Measurements from ENCODE around the gene TUSC2.
"Not testable (repeated sequence)": the region's sequence is repeated elsewhere in the genome, so short reads cannot be mapped to it uniquely, and the experiment has no call there.

Gene TUSC2

GRCh38 chr3:50316657-50317242, 11.3 kb downstream of the TUSC2 start:
- DNase-seq, result peak; percentile 37

GRCh38 chr3:50314816-50315215, 13.2 kb downstream of the TUSC2 start:
- DNase-seq, result no peak

DNA sequence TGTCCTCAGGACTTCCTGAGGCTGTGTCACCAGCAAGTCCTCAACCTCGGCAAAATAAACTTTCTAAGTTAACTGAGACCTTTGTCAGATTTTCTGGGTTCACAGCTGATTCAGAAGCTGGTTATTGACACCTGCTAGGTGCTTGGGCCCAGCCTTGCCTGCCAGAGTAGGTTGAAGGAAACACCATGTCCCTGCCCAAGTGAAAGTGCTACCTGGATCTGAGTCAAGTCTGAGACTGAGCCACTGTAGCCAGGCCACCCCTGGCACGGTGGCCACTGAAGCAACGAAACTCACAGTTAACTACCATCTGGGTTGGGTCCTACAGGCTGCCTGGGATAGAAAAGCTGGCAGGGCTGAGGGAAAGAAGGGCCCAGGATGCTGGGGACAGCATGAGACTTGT, 13.7 kb downstream of the TUSC2 start:
- DNase-seq, result no peak

- not testable (repeated sequence) for DNase-seq
Observed at GRCh38 chr3:50312041-50312440, 16.0 kb downstream of the TUSC2 start.

DNA sequence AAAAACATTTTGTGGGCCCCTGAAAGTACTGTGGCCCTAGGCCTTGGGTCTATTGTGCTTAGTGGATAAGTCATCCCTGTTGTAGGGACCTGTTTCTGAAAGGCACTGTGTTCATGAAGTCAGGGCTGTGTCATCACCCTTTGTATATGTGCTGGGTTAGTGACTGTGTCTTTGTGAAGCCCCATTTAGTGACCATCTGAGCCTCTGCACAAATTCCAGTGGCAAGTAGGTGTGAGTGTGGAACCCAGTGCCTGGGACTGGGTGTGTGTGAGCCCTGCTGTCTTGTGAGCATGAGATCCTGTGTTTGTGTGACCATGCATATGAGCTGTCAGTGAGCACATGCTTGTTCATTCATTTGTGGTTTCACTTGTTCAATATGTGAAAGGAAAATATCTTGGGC, 23.4 kb downstream of the TUSC2 start:
- no peak for DNase-seq

DNA sequence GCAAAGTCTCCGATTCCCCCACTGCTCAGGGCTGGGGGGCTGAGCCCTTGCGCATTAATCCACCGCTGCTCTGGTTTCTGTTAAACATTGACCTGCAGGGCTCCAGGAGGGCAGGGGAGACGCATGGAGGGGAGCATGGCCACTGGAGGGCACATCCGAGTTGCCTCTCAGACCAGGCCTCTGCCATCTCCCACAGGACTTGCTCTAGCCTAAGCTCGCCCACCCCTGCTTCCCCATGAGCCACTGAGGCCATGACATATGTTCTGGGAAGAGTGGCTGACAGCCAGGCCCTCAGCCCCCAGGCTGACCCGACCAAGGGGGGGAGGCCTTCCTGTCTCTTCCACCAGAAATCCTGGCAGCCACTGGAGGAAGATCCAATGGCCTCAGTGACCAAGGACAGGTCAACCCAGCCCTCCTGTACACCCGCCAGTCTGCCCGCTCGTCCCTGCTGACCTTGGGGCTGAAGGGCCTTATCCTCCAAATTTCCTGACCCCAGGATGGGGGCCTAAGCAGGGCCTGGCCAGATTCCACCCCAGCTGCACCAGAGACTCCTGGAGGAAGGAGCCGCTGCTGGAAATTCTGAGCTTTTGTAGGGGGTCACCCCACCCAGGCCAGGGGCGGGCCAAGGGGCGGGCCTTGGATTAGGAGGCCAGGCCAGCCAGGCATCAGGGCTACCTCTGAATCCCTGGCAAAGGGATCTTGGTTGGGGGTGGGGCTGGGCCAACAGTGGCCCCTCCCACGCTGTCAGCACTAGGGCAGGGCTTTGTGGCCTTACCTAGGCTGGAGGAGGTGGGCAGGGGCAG, 24.8 kb downstream of the TUSC2 start, which contains the start of gene HYAL1:
Gene HYAL1 (minus strand): TSS at position 562 of the 803 bp plus-strand sequence. CDS start 618 bp downstream, outside the sequence.
- DNase-seq, result no peak

GRCh38 chr3:50302095-50303012, 25.7 kb downstream of the TUSC2 start:
- no peak for DNase-seq

- DNase-seq, result no peak
Observed at GRCh38 chr3:50300681-50301254, 27.3 kb downstream of the TUSC2 start.

- DNase-seq, result no peak
Observed at GRCh38 chr3:50299929-50300680, 27.9 kb downstream of the TUSC2 start.

DNA sequence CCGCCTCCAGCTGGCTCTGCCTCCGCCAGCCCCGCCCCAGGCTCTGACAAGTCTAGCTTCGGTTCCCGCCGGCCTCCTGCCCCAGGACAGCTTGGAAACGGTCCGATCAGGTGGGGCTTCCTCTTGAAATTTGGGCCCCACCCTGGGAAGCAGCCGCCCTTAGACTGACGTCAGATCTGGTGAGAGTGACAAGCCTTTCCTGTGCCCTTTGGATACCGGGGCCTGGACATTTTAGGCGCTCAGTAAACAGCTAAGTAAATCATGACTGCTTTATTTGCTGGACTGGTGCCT, 28.4 kb downstream of the TUSC2 start:
- no peak for DNase-seq

DNA sequence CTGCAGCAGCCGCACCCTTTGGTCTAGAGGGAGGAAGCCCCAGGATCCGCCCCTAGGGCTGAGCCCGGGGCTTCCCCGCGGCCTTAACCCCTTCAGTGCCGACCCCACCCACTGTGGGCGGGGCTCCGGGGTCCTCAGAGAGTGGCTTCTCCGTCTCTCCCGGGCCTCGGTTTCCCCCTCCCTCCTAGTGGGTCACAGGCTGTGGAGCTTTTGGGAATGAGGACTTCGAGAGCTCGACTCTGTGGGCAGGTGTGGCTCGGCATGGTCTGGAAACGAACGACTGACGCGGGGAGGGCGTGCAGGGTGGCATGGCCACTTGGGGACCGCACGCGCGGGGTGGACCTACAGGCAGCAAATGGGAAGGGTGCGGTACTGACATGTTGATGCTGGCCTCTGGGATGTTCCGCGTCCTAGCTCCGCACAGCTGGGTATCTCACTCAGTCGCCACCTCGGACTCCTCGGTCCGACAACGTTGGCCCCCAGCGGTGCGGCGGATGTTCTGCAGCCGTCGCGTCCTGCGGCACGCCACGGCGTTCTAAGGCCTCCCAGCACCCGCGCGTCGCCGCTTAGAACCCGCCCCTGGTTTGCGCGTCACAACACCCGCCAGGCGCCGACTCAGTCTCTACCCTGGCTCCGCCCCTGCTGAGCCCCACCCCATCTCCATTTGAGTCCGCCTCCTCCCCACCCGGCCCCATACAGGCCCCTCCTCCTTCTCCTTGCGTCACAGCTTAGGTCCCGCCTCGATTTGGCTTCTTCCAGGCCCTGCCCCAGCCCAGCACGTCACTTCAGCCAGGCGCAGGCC, 29.0 kb downstream of the TUSC2 start, which contains the start of the genes HYAL3 and NAA80:
Gene HYAL3 (minus strand): TSS at position 570 of the 802 bp plus-strand sequence. CDS start 3,803 bp downstream, outside the sequence.
Gene NAA80 (minus strand): TSS at position 570 of the 802 bp plus-strand sequence. CDS start 1,942 bp downstream, outside the sequence.
- DNase-seq, result peak; percentile 98

DNA sequence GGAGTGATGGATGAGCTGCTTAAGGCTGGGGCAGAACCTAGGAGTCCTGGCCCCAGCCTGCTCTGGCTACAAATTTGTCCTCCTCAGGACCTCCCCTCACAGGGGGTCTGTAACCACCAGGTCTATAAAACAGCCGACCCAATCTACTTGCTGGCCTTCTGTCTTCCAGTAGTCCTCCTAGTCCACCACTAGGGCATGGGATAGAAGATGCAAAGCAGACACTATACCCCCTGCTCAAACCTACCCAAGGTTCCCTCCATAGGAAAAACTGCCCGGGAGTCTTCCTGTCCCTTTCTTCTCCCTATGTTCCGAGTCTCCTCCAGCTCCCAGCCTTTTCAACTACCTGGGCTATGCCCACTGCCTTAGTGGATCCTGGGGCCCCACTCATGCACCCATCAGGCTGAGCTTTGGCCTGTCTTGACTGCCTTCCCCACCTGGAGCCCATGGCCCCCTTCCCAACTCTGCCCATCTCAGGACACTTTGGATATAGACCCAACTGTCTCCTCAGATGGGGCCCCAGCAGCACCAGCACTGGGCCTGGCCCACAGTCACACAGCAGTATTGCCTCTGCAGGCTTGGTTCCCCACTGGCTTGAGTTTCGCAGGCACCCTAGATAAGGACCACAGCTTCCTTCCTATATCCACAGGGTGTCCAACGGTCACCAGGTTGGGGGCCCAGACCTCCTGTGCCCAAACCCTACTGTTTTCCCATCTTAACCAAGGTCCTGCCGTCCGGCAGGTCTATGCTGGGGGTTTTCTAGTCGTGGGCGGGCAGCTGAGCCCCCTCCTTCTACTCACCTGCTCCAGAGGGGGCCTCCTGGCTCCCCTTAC, 29.9 kb downstream of the TUSC2 start:
- DNase-seq, result no peak

GRCh38 chr3:50297384-50297775, 30.6 kb downstream of the TUSC2 start:
- no peak for DNase-seq

- DNase-seq, result no peak
Observed at GRCh38 chr3:50296721-50297383, 31.2 kb downstream of the TUSC2 start.

GRCh38 chr3:50295553-50296431, 32.2 kb downstream of the TUSC2 start:
- DNase-seq, result no peak

- DNase-seq, result no peak
Observed at GRCh38 chr3:50294492-50295403, 33.3 kb downstream of the TUSC2 start.

DNA sequence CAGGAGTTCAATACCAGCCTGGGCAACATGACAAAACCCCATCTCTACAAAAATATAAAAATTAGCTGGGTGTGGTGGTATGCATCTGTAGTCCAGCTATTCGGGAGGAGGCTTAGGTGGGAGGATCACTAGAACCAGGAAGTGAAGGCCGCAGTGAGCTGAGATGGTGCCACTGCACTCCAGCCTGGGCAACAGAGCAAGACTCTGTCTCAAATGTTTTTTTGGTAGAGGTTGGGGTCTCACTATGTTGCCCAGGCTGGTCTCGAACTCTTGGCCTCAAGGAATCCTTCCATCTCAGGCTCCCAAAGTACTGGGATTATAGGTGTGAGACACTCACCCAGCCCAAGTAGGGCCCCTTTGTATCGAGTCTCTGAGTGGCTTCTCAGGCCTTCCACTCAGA, 33.9 kb downstream of the TUSC2 start:
- DNase-seq, result no peak

Measured in activated gamma-delta T cell (primary cell).